H1 (cell line): ENCODE data around the gene ACRBP. TPM values are rescaled to one million over a fixed set of nuclear protein-coding genes. Genes with fewer than 3 reads are reported as not detected.

Experiments
- ASH2L ChIP-seq: fragments of 200-600, 300-600 bp; sonication (generic); IDR thresholded peaks from one replicate; pipeline ENCODE4 v1.7.1; 2017; ENCODE audit warnings: low read length
- CEBPB ChIP-seq: IDR thresholded peaks from 2 replicates; pipeline ENCODE4 v1.6.1; 2012; ENCODE audit warnings: low read depth, low read length
- GABPA ChIP-seq: IDR thresholded peaks from 2 replicates; pipeline ENCODE4 v1.6.1; 2011; ENCODE audit warnings: mild to moderate bottlenecking, low read length, moderate library complexity, borderline replicate concordance; ENCODE audit not compliant: insufficient read depth
- JUND ChIP-seq: IDR thresholded peaks from 2 replicates; pipeline ENCODE4 v1.6.1; 2011; ENCODE audit warnings: mild to moderate bottlenecking, improper control_type of control experiment, low read length
- KDM4A ChIP-seq: IDR thresholded peaks from one replicate; pipeline ENCODE4 v1.7.1; 2012; ENCODE audit warnings: low read depth, mild to moderate bottlenecking, moderate library complexity, low read length, inconsistent platforms; ENCODE audit not compliant: severe bottlenecking
- SP2 ChIP-seq: IDR thresholded peaks from 2 replicates; pipeline ENCODE4 v1.6.1; 2012; ENCODE audit warnings: mild to moderate bottlenecking, low read length, inconsistent platforms
- TAF1 ChIP-seq: IDR thresholded peaks from 2 replicates; pipeline ENCODE4 v1.6.1; 2011; ENCODE audit warnings: mild to moderate bottlenecking, low read depth, low read length
- TAF7 ChIP-seq: optimal IDR thresholded peaks from 2 replicates; pipeline ENCODE3; 2011; ENCODE audit warnings: low read depth, mild to moderate bottlenecking, inconsistent platforms, low read length, moderate library complexity, borderline replicate concordance
- TCF12 ChIP-seq: IDR thresholded peaks from 2 replicates; pipeline ENCODE4 v1.6.1; 2011; ENCODE audit warnings: low read depth, mild to moderate bottlenecking, low read length
- YY1 ChIP-seq: IDR thresholded peaks from 2 replicates; pipeline ENCODE4 v1.6.1; 2011; ENCODE audit warnings: low read depth, mild to moderate bottlenecking, low read length
- polyA plus RNA-seq, 7 experiments: library from polyadenylated mRNA; depleted of rRNA in 3 of 7; stranded (reverse) in 5 of 7; unstranded in 2 of 7; fragments of >200 nt in 5 of 7; fragments of 200-250 nt in 2 of 7; gene quantifications; 1 replicate in 5 of 7; 2 replicates in 1 of 7; 4 replicates in 1 of 7; pipeline versions ENCODE4 v1.2.1 to v1.2.3, GENCODE V29; 2011 to 2013; ENCODE audit warnings: missing spikeins in 2 of 7, mixed read lengths in 2 of 7
- total RNA-seq: library from RNA; stranded (reverse); fragmentation: NEBNext Ultra II Directional; extraction: Animal tissue kit (Norgen Biotek cat#: 25700); gene quantifications from 2 replicates; pipeline ENCODE4 v1.2.1, GENCODE V29; 2021
- TF ChIP-seq, protein P1 (sequence below), 3 experiments: IDR thresholded peaks; 1 replicate in 2 of 3; 2 replicates in 1 of 3; pipeline versions ENCODE4 v1.5.1 to v1.6.1; 2011; ENCODE audit warnings: low read length in 3 of 3, mild to moderate bottlenecking in 3 of 3, inconsistent platforms in 2 of 3, low read depth in 1 of 3, moderate library complexity in 1 of 3; ENCODE audit not compliant: insufficient read depth in 1 of 3; ENCODE audit errors: control extremely low read depth in 1 of 3

Gene ACRBP
- total and polyA plus RNA-seq, 2 of the 8 experiments (the other 6 are each of a cell fraction or from before 2014, with no cell fraction given): 0.80 to 5.2 TPM

DNA sequence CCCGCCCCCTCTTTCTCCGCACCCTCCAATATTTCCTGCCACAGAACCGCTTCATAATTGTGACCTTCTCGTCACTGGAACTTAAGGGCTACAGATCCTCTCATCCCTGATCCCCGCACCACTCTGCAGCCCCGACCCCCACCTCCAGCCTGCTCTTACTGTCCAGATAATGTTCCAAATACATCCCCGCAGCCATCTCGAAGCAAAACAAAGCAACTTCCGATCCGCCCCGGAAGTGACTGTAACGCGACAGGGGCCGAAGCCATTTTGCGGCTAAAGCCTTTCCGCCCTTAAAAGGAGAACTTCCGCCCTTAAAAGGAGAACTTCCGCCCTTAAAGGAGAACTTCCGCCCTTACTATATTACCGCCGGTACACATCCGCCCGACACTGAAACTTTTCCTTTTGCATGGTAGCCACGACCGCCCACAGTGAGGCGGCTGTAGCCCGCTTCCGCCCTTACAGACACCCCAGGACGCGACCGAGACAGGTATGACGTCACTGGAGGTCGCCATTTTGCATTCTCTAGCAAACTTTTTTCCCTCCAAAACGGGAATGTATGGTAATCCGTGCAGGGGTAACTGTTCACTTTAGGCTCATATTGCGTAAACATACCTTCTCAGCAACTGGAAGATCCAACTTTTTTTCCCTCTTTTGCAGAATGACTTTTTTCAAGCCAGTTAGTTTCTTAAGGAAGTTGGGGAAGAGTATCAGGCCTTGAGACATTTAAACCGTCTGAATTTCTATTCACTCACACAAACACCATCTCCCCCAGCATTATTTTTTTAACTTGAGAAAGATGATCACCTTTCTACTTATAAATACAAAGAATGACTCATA, 15.9 kb upstream of the ACRBP start, which contains the start of gene ING4 (continued):
- TF ChIP-seq SP2 (no peak), TAF7 (peak; percentile 63), GABPA (peak; percentile 93), ASH2L (peak; percentile 67), TCF12 (no peak), JUND (peak; percentile 96), TAF1 (peak; percentile 68; the same call in 1 of the 2 replicates), CEBPB (peak; percentile 67), KDM4A (peak; percentile 80), YY1 (peak; percentile 98)
- TF ChIP-seq, protein P1, sequence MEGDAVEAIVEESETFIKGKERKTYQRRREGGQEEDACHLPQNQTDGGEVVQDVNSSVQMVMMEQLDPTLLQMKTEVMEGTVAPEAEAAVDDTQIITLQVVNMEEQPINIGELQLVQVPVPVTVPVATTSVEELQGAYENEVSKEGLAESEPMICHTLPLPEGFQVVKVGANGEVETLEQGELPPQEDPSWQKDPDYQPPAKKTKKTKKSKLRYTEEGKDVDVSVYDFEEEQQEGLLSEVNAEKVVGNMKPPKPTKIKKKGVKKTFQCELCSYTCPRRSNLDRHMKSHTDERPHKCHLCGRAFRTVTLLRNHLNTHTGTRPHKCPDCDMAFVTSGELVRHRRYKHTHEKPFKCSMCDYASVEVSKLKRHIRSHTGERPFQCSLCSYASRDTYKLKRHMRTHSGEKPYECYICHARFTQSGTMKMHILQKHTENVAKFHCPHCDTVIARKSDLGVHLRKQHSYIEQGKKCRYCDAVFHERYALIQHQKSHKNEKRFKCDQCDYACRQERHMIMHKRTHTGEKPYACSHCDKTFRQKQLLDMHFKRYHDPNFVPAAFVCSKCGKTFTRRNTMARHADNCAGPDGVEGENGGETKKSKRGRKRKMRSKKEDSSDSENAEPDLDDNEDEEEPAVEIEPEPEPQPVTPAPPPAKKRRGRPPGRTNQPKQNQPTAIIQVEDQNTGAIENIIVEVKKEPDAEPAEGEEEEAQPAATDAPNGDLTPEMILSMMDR (IDR thresholded peaks at IDR 0.05; ENCODE audit: control extremely low read depth in 1 of 3, insufficient read depth in 1 of 3, low read depth in 1 of 3, low read length in 3 of 3): no peak
